ENCODE results near the gene IL4I1. TPM values are rescaled to one million over a fixed set of nuclear protein-coding genes. Genes with fewer than 3 reads are reported as not detected.

The IL4I1 gene
- total and polyA plus RNA-seq, 4 donors: 0.08 to 0.75 (median 0.23) TPM

GRCh38 chr19:49861541-49862378 is 34.9 kb downstream of the IL4I1 start:
- no peak for DNase-seq (ENCODE audit: low spot score)
- H3K9me3 ChIP-seq (ENCODE audit: control insufficient read depth in 4 of 4, low read length in 3 of 4): no peaks in the 10 kb centered on the region
- peaks cover 12 to 21% (median 17%) of the 10 kb centered on the region in 4 donors for H3K4me1 ChIP-seq (ENCODE audit: control insufficient read depth in 4 of 4, insufficient read depth in 4 of 4, low read length in 3 of 4)
- H3K36me3 ChIP-seq (ENCODE audit: control insufficient read depth in 4 of 4, insufficient read depth in 3 of 4, low read depth in 1 of 4, low read length in 3 of 4): peaks cover 4 to 57% (median 11%) of the 10 kb centered on the region in 4 donors
- H3K4me3 ChIP-seq (ENCODE audit: low read depth in 1 of 3, low read length in 3 of 3): no peak overlapping the region
- no peaks in the 10 kb centered on the region for H3K27me3 ChIP-seq (ENCODE audit: control insufficient read depth in 4 of 4, insufficient read depth in 4 of 4, low read length in 3 of 4)
- no peak for TF ChIP-seq CTCF (IDR thresholded peaks at IDR 0.05; ENCODE audit: low read depth, low read length, missing input control)
- TF ChIP-seq HNF4A (conservative IDR thresholded peaks at IDR 0.05): no peak
- no peak for TF ChIP-seq GABPA (IDR thresholded peaks at IDR 0.05 in 1 of 2, conservative IDR thresholded peaks at IDR 0.05 in 1 of 2)
- no peak for TF ChIP-seq ATF3 (IDR thresholded peaks at IDR 0.05)
- no peak for TF ChIP-seq HNF4G (IDR thresholded peaks at IDR 0.05)
- TF ChIP-seq, protein P1, sequence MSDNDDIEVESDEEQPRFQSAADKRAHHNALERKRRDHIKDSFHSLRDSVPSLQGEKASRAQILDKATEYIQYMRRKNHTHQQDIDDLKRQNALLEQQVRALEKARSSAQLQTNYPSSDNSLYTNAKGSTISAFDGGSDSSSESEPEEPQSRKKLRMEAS (IDR thresholded peaks at IDR 0.05): no peak
- no peak for TF ChIP-seq EGR1 (IDR thresholded peaks at IDR 0.05; ENCODE audit: low read depth in 2 of 2)
- no peak for TF ChIP-seq FOXA2 (IDR thresholded peaks at IDR 0.05)
- no peak for TF ChIP-seq NR2F2 (IDR thresholded peaks at IDR 0.05)
- no peak for TF ChIP-seq RXRA (IDR thresholded peaks at IDR 0.05)
- WGBS: 90% methylated on average over 60 of the region's 60 CpGs
- no peak overlapping the region for H3K27ac ChIP-seq (ENCODE audit: low read depth in 1 of 2, low read length in 2 of 2)
- H3K9ac ChIP-seq (ENCODE audit: low read depth in 1 of 2, low read length in 2 of 2): no peak overlapping the region

DNA sequence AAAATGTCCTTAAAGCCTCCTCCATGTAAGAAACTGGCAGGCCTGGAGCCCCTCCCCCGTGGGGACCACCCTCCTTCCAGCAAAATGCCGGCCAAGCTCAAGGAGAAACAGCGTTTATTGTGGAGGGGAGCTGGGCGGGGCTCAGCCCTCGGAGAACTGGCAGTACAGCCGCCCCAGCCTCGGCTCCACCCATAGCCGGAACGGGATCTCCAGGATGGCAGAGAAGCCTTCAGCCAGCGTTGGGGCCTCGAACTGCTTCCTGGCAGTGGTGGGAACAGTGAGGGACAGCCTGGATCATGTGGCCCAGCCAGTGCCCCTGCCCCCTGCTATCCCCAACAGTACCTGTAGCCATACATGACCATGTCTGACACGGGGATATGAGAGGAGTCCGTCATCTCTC is 35.6 kb downstream of the IL4I1 start:
- H3K36me3 ChIP-seq (ENCODE audit: control insufficient read depth in 4 of 4, insufficient read depth in 3 of 4, low read depth in 1 of 4, low read length in 3 of 4): peaks cover 4 to 61% (median 11%) of the 10 kb centered on the region in 4 donors
- TF ChIP-seq FOXA2 (IDR thresholded peaks at IDR 0.05) (no peak), ZBTB33 (IDR thresholded peaks at IDR 0.05) (no peak)

More for the DNA sequence above, 35.6 kb downstream of the IL4I1 start:
- no peak for DNase-seq (ENCODE audit: low spot score)
- WGBS: 69% methylated on average over 13 of the region's 13 CpGs
- Histone ChIP-seq H3K4me3 (ENCODE audit: low read depth in 1 of 3, low read length in 3 of 3) (no peak overlapping the region), H3K9me3 (ENCODE audit: control insufficient read depth in 4 of 4, low read length in 3 of 4) (no peaks in the 10 kb centered on the region), H3K27me3 (ENCODE audit: control insufficient read depth in 4 of 4, insufficient read depth in 4 of 4, low read length in 3 of 4) (no peaks in the 10 kb centered on the region), H3K4me1 (ENCODE audit: control insufficient read depth in 4 of 4, insufficient read depth in 4 of 4, low read length in 3 of 4) (peaks cover 8 to 15% (median 11%) of the 10 kb centered on the region in 4 donors), H3K9ac (ENCODE audit: low read depth in 1 of 2, low read length in 2 of 2) (no peak overlapping the region), H3K27ac (ENCODE audit: low read depth in 1 of 2, low read length in 2 of 2) (no peak overlapping the region)

Data from liver (tissue), 9 donors.